Transverse colon (tissue), 4 donors: ENCODE results near the gene NOPCHAP1.

ENCODE experiments used
- EP300 ChIP-seq: sonication (generic); formaldehyde crosslinking; IDR thresholded peaks from one replicate; pipeline ENCODE4 v1.6.1; 2017; ENCODE audit warnings: antibody characterized with exemption, low read depth
- POLR2AphosphoS5 ChIP-seq, 3 donors: sonication (generic); formaldehyde crosslinking; IDR thresholded peaks; one replicate each; pipeline ENCODE4 v1.6.1; 2016; ENCODE audit warnings: antibody characterized with exemption in 3 of 3
- TF ChIP-seq, protein P1 (sequence below), 5 experiments: fragments of 200-600 bp in 3 of 5; fragments of 450-650 bp in 2 of 5; sonication (generic) in 3 of 5; IDR thresholded peaks; 1 replicate in 2 of 5; 2 replicates in 3 of 5; pipeline ENCODE4 v1.5.1; 2016 to 2017; ENCODE audit warnings: antibody characterized with exemption in 5 of 5, inconsistent platforms in 3 of 5, mild to moderate bottlenecking in 2 of 5, moderate library complexity in 1 of 5

DNA sequence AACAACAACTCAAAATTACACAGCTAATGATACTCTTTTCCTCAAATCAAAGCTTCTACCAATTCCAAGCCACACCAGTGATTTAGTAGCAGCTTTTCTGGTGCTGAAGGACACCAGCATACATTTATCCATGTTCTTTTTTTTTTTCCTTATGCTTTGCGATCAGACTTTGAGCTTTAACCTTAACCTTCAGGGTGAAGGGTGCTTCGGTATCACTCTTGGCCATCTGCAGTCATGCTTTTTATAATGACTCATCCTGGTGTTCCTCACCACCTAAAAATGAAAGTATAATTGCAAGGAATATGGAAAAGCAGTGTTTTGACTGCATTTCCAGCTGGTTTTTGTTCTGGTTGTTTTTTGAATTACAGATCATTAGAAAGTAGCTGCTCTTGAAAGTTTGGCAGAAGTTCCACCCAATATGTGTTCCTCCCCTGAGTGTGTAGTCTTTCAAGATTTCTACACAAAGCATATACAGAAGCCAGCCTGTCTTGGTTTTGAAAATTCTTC is 26.7 kb upstream of the NOPCHAP1 start:
- TF ChIP-seq, protein P1, sequence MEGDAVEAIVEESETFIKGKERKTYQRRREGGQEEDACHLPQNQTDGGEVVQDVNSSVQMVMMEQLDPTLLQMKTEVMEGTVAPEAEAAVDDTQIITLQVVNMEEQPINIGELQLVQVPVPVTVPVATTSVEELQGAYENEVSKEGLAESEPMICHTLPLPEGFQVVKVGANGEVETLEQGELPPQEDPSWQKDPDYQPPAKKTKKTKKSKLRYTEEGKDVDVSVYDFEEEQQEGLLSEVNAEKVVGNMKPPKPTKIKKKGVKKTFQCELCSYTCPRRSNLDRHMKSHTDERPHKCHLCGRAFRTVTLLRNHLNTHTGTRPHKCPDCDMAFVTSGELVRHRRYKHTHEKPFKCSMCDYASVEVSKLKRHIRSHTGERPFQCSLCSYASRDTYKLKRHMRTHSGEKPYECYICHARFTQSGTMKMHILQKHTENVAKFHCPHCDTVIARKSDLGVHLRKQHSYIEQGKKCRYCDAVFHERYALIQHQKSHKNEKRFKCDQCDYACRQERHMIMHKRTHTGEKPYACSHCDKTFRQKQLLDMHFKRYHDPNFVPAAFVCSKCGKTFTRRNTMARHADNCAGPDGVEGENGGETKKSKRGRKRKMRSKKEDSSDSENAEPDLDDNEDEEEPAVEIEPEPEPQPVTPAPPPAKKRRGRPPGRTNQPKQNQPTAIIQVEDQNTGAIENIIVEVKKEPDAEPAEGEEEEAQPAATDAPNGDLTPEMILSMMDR (IDR thresholded peaks at IDR 0.05), result no peak
- TF ChIP-seq POLR2AphosphoS5 (IDR thresholded peaks at IDR 0.05) (no peak), EP300 (no peak)
